Right lobe of liver (tissue), 4 donors: ENCODE measurements around the gene DIRAS2.

Source experiments
- CTCF ChIP-seq, 4 donors: fragments of 200-600 bp in 3 of 4; fragments of 450-650 bp in 1 of 4; IDR thresholded peaks; one replicate each; pipeline versions ENCODE4 v1.5.1 to v1.8.0; 2016 to 2022; ENCODE audit warnings: antibody characterized with exemption in 4 of 4, mild to moderate bottlenecking in 2 of 4
- POLR2A ChIP-seq: fragments of 450-650 bp; IDR thresholded peaks from one replicate; pipeline ENCODE4 v1.6.1; 2017; ENCODE audit warnings: antibody characterized with exemption, mild to moderate bottlenecking
- donor health status: DM: no; HTN: no; CAD: no.
- donor health status: DM: no; HTN: no; CAD: no.
- donor health status: DM: no; HTN: yes; CAD: no.

GRCh38 chr9:90632647-90633207 lies 9.9 kb downstream of the DIRAS2 start:
- TF ChIP-seq CTCF (IDR thresholded peaks at IDR 0.05) (no peak), POLR2A (no peak)
